Left colon (tissue), 2 donors: ENCODE data around the gene RIGI. TPM values are rescaled to one million over a fixed set of nuclear protein-coding genes. Genes with fewer than 3 reads are reported as not detected.

ENCODE experiments used
- total RNA-seq, 2 donors: library from RNA; stranded (reverse); fragmentation: NEBNext Ultra II Directional; extraction: Animal tissue kit (Norgen Biotek cat#: 25700); gene quantifications; one replicate each; pipeline ENCODE4 v1.2.1, GENCODE V29; 2021
- donor health status: DM: no; HTN: no; CAD: no.
- donor health status: DM: yes; HTN: yes; CAD: no.

RIGI gene
- total RNA-seq, 2 donors from 2014 or later: 7.2 to 24.7 TPM

Other genes starting within 250 kb of the RIGI start
- 10 to 100 TPM; 35.5 to 41.8 TPM for gene ACO1, start 141.6 kb downstream of the RIGI start, total RNA-seq
- gene SMIM27, start 26.1 kb upstream of the RIGI start, total RNA-seq: 10 to 100 TPM in 1 of 2 donors, 1 to 10 TPM in 1; 8.8 to 11.2 TPM
- gene TOPORS, start 26.4 kb upstream of the RIGI start, total RNA-seq: 10 to 100 TPM; 12.3 to 15.3 TPM
- 10 to 100 TPM; 44.2 to 62.9 TPM for gene NDUFB6, start 47.0 kb upstream of the RIGI start, total RNA-seq
- gene TAF1L, start 109.5 kb upstream of the RIGI start, total RNA-seq: not detected